ENCODE data around the gene SPATA32.
A peak's percentile ranks its signal among the peaks of the same experiment; 100 is the strongest.
"Not testable (repeated sequence)": the region's sequence is repeated elsewhere in the genome, so short reads cannot be mapped to it uniquely, and the experiment has no call there.

The SPATA32 gene

GRCh38 chr17:45256114-45256966, 5.6 kb downstream of the SPATA32 start:
- TF ChIP-seq CTCF (conservative IDR thresholded peaks at IDR 0.05; ENCODE audit: control insufficient read depth, insufficient read depth, low read depth, low read length), result no peak
- no peak overlapping the region for H3K4me3 ChIP-seq (ENCODE audit: control insufficient read depth, low read depth, low read length)
- no peak for DNase-seq (ENCODE audit: low read depth)

- no peak for DNase-seq (ENCODE audit: low read depth)
- TF ChIP-seq CTCF (conservative IDR thresholded peaks at IDR 0.05; ENCODE audit: control insufficient read depth, insufficient read depth, low read depth, low read length), result no peak
- no peak overlapping the region for H3K4me3 ChIP-seq (ENCODE audit: control insufficient read depth, low read depth, low read length)
These were observed 6.5 kb downstream of the SPATA32 start for GRCh38 chr17:45255358-45255757.

GRCh38 chr17:45253879-45254278, 8.0 kb downstream of the SPATA32 start:
- no peak overlapping the region for H3K4me3 ChIP-seq (ENCODE audit: control insufficient read depth, low read depth, low read length)
- TF ChIP-seq CTCF (conservative IDR thresholded peaks at IDR 0.05; ENCODE audit: control insufficient read depth, insufficient read depth, low read depth, low read length), result no peak
- no peak for DNase-seq (ENCODE audit: low read depth)

- not testable (repeated sequence) for H3K4me3 ChIP-seq (ENCODE audit: control insufficient read depth, low read depth, low read length); DNase-seq (ENCODE audit: low read depth)
These were observed 8.7 kb downstream of the SPATA32 start for GRCh38 chr17:45253237-45253636.

GRCh38 chr17:45251931-45252330, 10.0 kb downstream of the SPATA32 start:
- no peak overlapping the region for H3K4me3 ChIP-seq (ENCODE audit: control insufficient read depth, low read depth, low read length)
- DNase-seq (ENCODE audit: low read depth), result no peak
- TF ChIP-seq CTCF (conservative IDR thresholded peaks at IDR 0.05; ENCODE audit: control insufficient read depth, insufficient read depth, low read depth, low read length), result no peak

- TF ChIP-seq CTCF (conservative IDR thresholded peaks at IDR 0.05; ENCODE audit: control insufficient read depth, insufficient read depth, low read depth, low read length), result no peak
- H3K4me3 ChIP-seq (ENCODE audit: control insufficient read depth, low read depth, low read length), result peak overlapping the region; percentile 47
- no peak for DNase-seq (ENCODE audit: low read depth)
These were observed 13.5 kb downstream of the SPATA32 start for GRCh38 chr17:45248132-45248957.

Measured in fibroblast of mammary gland (primary cell).